HepG2 (cell line): ENCODE data around the gene GNAT2. TPM values are rescaled to one million over a fixed set of nuclear protein-coding genes. Genes with fewer than 3 reads are reported as not detected.

Experiments
- AGO2 ChIP-seq: fragments of 200-400 bp; formaldehyde crosslinking; optimal IDR thresholded peaks from 2 replicates; pipeline ENCODE3; 2017; ENCODE audit warnings: mild to moderate bottlenecking, low read depth, low read length, moderate library complexity
- AKAP8 ChIP-seq: sonication (generic); formaldehyde crosslinking; IDR thresholded peaks from 2 replicates; pipeline ENCODE4 v1.5.1; 2020; ENCODE audit warnings: mild to moderate bottlenecking, missing genetic modification reagents
- ATF4 ChIP-seq, 2 experiments: fragments of 450-650 bp in 1 of 2; sonication (generic) in 1 of 2; formaldehyde crosslinking; IDR thresholded peaks; 2 replicates each; pipeline versions ENCODE4 v1.5.0 to v1.8.0; 2020 to 2022; ENCODE audit warnings: mild to moderate bottlenecking in 1 of 2, missing genetic modification reagents in 1 of 2
- ESRRA ChIP-seq: sonication (generic); formaldehyde crosslinking; IDR thresholded peaks from 2 replicates; pipeline ENCODE4 v1.5.1; 2020; ENCODE audit warnings: mild to moderate bottlenecking, low read depth, missing genetic modification reagents
- HDAC6 ChIP-seq: fragments of 200-600 bp; sonication (generic); IDR thresholded peaks from 2 replicates; pipeline ENCODE4 v1.7.0; 2017; ENCODE audit warnings: mild to moderate bottlenecking, antibody characterized with exemption, low read length, low read depth
- HMGXB4 ChIP-seq, 2 experiments: sonication (generic) in 1 of 2; formaldehyde crosslinking in 1 of 2; IDR thresholded peaks; 2 replicates each; pipeline versions ENCODE4 v1.4.0 to v1.6.1; 2018 to 2020; ENCODE audit warnings: missing genetic modification reagents in 2 of 2, borderline replicate concordance in 1 of 2, low read depth in 1 of 2, mild to moderate bottlenecking in 1 of 2, missing biosample characterization in 1 of 2
- ISX ChIP-seq: sonication (generic); formaldehyde crosslinking; conservative IDR thresholded peaks from 2 replicates; pipeline ENCODE4 v1.5.0; 2020; ENCODE audit warnings: missing genetic modification reagents
- JARID2 ChIP-seq: sonication (generic); formaldehyde crosslinking; IDR thresholded peaks from 2 replicates; pipeline ENCODE4 v1.8.1; 2023; ENCODE audit warnings: missing genetic modification reagents, inconsistent platforms; ENCODE audit not compliant: insufficient replicate concordance
- LCORL ChIP-seq, 2 experiments: fragments of 450-650 bp in 1 of 2; sonication (generic) in 1 of 2; formaldehyde crosslinking in 1 of 2; IDR thresholded peaks; 2 replicates each; pipeline versions ENCODE4 v1.5.0 to v1.6.1; 2017 to 2020; ENCODE audit warnings: antibody characterized with exemption in 1 of 2, missing genetic modification reagents in 1 of 2
- NRL ChIP-seq: sonication (generic); formaldehyde crosslinking; IDR thresholded peaks from 2 replicates; pipeline ENCODE4 v1.5.0; 2020; ENCODE audit warnings: missing genetic modification reagents, mild to moderate bottlenecking, moderate library complexity, borderline replicate concordance
- SMC3 ChIP-seq: IDR thresholded peaks from 2 replicates; pipeline ENCODE4 v1.6.1; 2011; ENCODE audit warnings: low read length, improper control_type of control experiment
- TCF7 ChIP-seq: sonication (generic); IDR thresholded peaks from 2 replicates; pipeline ENCODE4 v1.6.1; 2016; ENCODE audit warnings: antibody characterized with exemption, low read depth
- USF2 ChIP-seq, 2 experiments: sonication (generic) in 1 of 2; formaldehyde crosslinking in 1 of 2; IDR thresholded peaks; 2 replicates each; pipeline versions ENCODE4 v1.5.1 to v1.6.1; 2011 to 2020; ENCODE audit warnings: borderline replicate concordance in 1 of 2, low read depth in 1 of 2, low read length in 1 of 2, mild to moderate bottlenecking in 1 of 2, missing genetic modification reagents in 1 of 2, moderate library complexity in 1 of 2
- ZBTB33 ChIP-seq: sonication (generic); formaldehyde crosslinking; IDR thresholded peaks from 2 replicates; pipeline ENCODE4 v1.4.0; 2020; ENCODE audit warnings: missing genetic modification reagents
- ZFP36L2 ChIP-seq: sonication (generic); formaldehyde crosslinking; IDR thresholded peaks from 2 replicates; pipeline ENCODE4 v1.4.0; 2020; ENCODE audit warnings: missing genetic modification reagents
- ZNF317 ChIP-seq: sonication (generic); formaldehyde crosslinking; IDR thresholded peaks from 2 replicates; pipeline ENCODE4 v1.5.0; 2020; ENCODE audit warnings: mild to moderate bottlenecking, missing genetic modification reagents
- ZNF83 ChIP-seq: sonication (generic); formaldehyde crosslinking; IDR thresholded peaks from 2 replicates; pipeline ENCODE4 v1.4.0; 2020; ENCODE audit warnings: missing genetic modification reagents, mild to moderate bottlenecking, borderline replicate concordance
- polyA plus RNA-seq, 8 experiments: library from polyadenylated mRNA; depleted of rRNA in 3 of 8; stranded (reverse) in 7 of 8; unstranded in 1 of 8; fragments of >200 nt; fragmentation: Illumina TruSeq in 4 of 8; extraction: Trizol in 4 of 8; gene quantifications; 2 replicates each; pipeline versions ENCODE4 v1.2.1 to v1.2.3, GENCODE V29; 2011 to 2016; ENCODE audit warnings: low read depth in 4 of 8, missing spikeins in 1 of 8, mixed read lengths in 1 of 8; ENCODE audit not compliant: insufficient read depth in 1 of 8
- total RNA-seq, 5 experiments: library from RNA; depleted of rRNA; stranded (reverse); fragments of >200 nt; fragmentation: Illumina TruSeq; extraction: Trizol; gene quantifications; 2 replicates each; pipeline ENCODE4 v1.2.3, GENCODE V29; 2016; ENCODE audit warnings: low read depth in 1 of 5

The GNAT2 gene
- total and polyA plus RNA-seq, 2 of the 13 experiments (the other 11 are each of a cell fraction or from before 2014, with no cell fraction given) = 0.08 to 0.20 TPM

GRCh38 chr1:109619576-109620400, at the start of gene GNAT2, which contains the start of gene AMPD2 (continued):
- TF ChIP-seq AGO2 = peak; percentile 75
- TF ChIP-seq ISX (CRISPR knock-in tag) = 0 out of 2 replicates have a peak, but pooled peaks have one; percentile 68
- peak; percentile 25; the same call in 1 of the 2 replicates for TF ChIP-seq USF2 (IDR thresholded peaks at IDR 0.05; ENCODE audit: low read depth, low read length)
- peak; percentile 66; the same call in 1 of the 2 replicates for TF ChIP-seq USF2 (CRISPR knock-in tag; IDR thresholded peaks at IDR 0.05; ENCODE audit: borderline replicate concordance)
- no peak for TF ChIP-seq ESRRA (CRISPR knock-in tag)
- no peak for TF ChIP-seq ZBTB33
- TF ChIP-seq TCF7 = no peak
- TF ChIP-seq HDAC6 = no peak
- TF ChIP-seq ZNF83 (CRISPR knock-in tag) = no peak
- TF ChIP-seq ZFP36L2 (CRISPR knock-in tag) = no peak
- TF ChIP-seq LCORL (IDR thresholded peaks at IDR 0.05) = no peak
- 0 out of 2 replicates have a peak, but pooled peaks have one; percentile 53 for TF ChIP-seq LCORL (CRISPR knock-in tag; IDR thresholded peaks at IDR 0.05)
- TF ChIP-seq SMC3 = no peak
- 0 out of 4 replicates have a peak, but pooled peaks of 1 of the 2 experiments have one; percentile 16 for TF ChIP-seq ATF4 (CRISPR knock-in tag; IDR thresholded peaks at IDR 0.05)
- TF ChIP-seq JARID2 = no peak
- no peak; the same call in 1 of the 2 replicates for TF ChIP-seq AKAP8 (CRISPR knock-in tag)
- TF ChIP-seq NRL (CRISPR knock-in tag) = 0 out of 2 replicates have a peak, but pooled peaks have one; percentile 61
- TF ChIP-seq ZNF317 (CRISPR knock-in tag) = no peak
- 0 out of 4 replicates have a peak, but pooled peaks of 1 of the 2 experiments have one; percentile 24 for TF ChIP-seq HMGXB4 (CRISPR knock-in tag; IDR thresholded peaks at IDR 0.05; ENCODE audit: borderline replicate concordance in 1 of 2, low read depth in 1 of 2)
